Measurements from ENCODE around the gene AKAP10. TPM values are rescaled to one million over a fixed set of nuclear protein-coding genes. Genes with fewer than 3 reads are reported as not detected.

The AKAP10 gene
- total RNA-seq, 1 donor from 2014 or later: 29.8 TPM

DNA sequence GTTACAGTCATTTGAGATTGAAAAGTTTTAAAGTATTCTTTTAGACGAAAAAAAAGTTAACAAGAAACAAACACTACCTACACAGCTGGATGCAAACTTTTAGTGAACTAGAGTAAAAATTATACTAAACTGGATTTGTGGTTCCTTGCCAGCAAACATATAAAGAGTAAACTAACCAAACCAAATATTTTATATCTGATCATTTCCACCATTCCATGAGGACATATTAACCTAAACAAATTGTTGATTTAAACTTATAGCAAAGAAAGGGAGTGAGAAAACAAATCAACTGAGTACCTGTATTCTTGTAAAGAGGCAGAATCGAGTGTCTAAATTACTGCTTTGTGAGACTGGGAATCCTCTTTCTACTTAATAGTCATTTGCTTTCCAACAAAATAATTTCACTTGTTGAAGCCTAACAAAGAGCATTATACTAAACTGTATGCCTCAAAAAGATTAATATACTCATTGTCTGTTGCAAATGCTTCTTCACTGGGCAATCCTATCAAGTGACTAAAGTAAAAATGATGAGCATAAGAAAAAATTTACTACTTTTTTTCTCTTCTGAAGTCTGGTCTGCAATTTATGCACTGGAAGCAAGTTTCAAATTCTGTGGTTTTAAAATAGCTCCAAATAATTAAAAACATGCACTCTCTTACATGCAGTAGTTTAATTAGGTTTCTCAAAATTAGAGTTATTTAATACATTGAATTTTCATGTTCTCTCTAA lies 37.5 kb downstream of the AKAP10 start:
- TF ChIP-seq, protein P1, sequence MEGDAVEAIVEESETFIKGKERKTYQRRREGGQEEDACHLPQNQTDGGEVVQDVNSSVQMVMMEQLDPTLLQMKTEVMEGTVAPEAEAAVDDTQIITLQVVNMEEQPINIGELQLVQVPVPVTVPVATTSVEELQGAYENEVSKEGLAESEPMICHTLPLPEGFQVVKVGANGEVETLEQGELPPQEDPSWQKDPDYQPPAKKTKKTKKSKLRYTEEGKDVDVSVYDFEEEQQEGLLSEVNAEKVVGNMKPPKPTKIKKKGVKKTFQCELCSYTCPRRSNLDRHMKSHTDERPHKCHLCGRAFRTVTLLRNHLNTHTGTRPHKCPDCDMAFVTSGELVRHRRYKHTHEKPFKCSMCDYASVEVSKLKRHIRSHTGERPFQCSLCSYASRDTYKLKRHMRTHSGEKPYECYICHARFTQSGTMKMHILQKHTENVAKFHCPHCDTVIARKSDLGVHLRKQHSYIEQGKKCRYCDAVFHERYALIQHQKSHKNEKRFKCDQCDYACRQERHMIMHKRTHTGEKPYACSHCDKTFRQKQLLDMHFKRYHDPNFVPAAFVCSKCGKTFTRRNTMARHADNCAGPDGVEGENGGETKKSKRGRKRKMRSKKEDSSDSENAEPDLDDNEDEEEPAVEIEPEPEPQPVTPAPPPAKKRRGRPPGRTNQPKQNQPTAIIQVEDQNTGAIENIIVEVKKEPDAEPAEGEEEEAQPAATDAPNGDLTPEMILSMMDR (IDR thresholded peaks at IDR 0.05; ENCODE audit: partially characterized antibody, unreplicated experiment): no peak
- H3K4me3 Mint-ChIP-seq (ENCODE audit: unreplicated experiment): no peak overlapping the region
- H3K27me3 Mint-ChIP-seq (ENCODE audit: unreplicated experiment): no peaks in the 10 kb centered on the region
- H3K4me1 Mint-ChIP-seq (ENCODE audit: low read depth, unreplicated experiment): no peaks in the 10 kb centered on the region
- no peaks in the 10 kb centered on the region for H3K9me3 Mint-ChIP-seq (ENCODE audit: unreplicated experiment)
- no peak overlapping the region for H3K27ac Mint-ChIP-seq (ENCODE audit: unreplicated experiment)
- H3K36me3 Mint-ChIP-seq (ENCODE audit: unreplicated experiment): no peaks in the 10 kb centered on the region
- no peak for DNase-seq

DNA sequence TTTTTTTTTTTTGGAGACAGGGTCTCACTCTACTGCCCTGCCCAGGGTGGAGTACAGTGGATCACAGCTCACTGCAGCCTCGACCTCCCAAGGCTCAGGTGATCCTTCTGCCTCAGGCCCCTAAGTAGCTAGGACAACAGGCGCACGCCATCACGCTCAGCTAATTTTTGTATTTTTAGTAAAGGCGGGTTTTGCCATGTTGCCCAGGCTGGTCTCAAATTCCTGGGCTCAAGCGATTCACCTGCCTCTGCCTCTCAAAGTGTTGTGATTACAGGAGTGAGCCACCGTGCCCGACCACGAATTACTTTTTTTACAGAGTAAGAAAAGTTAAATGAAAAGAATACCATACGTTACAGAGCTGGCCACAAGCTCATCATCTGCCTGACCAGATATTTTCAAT lies 38.9 kb downstream of the AKAP10 start:
- Mint-ChIP-seq H3K4me3 (ENCODE audit: unreplicated experiment) (no peak overlapping the region), H3K9me3 (ENCODE audit: unreplicated experiment) (no peaks in the 10 kb centered on the region), H3K36me3 (ENCODE audit: unreplicated experiment) (no peaks in the 10 kb centered on the region), H3K4me1 (ENCODE audit: low read depth, unreplicated experiment) (no peaks in the 10 kb centered on the region), H3K27me3 (ENCODE audit: unreplicated experiment) (no peaks in the 10 kb centered on the region), H3K27ac (ENCODE audit: unreplicated experiment) (no peak overlapping the region)
- TF ChIP-seq, protein P1 (IDR thresholded peaks at IDR 0.05; ENCODE audit: partially characterized antibody, unreplicated experiment): no peak
- DNase-seq: no peak

GRCh38 chr17:19937522-19937921 lies 40.1 kb downstream of the AKAP10 start:
- H3K4me3 Mint-ChIP-seq (ENCODE audit: unreplicated experiment): no peak overlapping the region
- no peak for DNase-seq
- no peaks in the 10 kb centered on the region for H3K27me3 Mint-ChIP-seq (ENCODE audit: unreplicated experiment)
- H3K9me3 Mint-ChIP-seq (ENCODE audit: unreplicated experiment): no peaks in the 10 kb centered on the region
- no peaks in the 10 kb centered on the region for H3K4me1 Mint-ChIP-seq (ENCODE audit: low read depth, unreplicated experiment)
- TF ChIP-seq, protein P1 (IDR thresholded peaks at IDR 0.05; ENCODE audit: partially characterized antibody, unreplicated experiment): no peak
- no peak overlapping the region for H3K27ac Mint-ChIP-seq (ENCODE audit: unreplicated experiment)
- H3K36me3 Mint-ChIP-seq (ENCODE audit: unreplicated experiment): no peaks in the 10 kb centered on the region

DNA sequence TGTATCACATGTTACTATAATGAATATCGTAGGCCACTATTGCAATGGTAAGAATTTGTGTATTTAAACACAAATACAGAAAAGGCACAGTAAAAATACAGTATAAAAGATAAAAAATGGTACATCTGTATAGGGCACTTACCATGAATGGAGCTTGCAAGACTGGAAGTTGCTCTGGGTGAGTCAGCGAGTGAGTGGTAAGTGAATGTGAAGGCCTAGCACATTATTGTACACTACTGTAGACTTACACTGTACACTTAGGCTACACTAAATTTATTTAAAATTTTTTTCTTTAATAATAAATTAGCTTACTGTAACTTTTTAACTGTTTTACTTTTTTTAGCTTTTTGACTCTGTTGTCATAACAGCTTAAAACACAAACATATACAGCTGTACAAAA lies 42.5 kb downstream of the AKAP10 start:
- no peak for DNase-seq
- H3K27ac Mint-ChIP-seq (ENCODE audit: unreplicated experiment): no peak overlapping the region
- TF ChIP-seq, protein P1 (IDR thresholded peaks at IDR 0.05; ENCODE audit: partially characterized antibody, unreplicated experiment): no peak
- no peak overlapping the region for H3K4me3 Mint-ChIP-seq (ENCODE audit: unreplicated experiment)
- no peaks in the 10 kb centered on the region for H3K36me3 Mint-ChIP-seq (ENCODE audit: unreplicated experiment)
- H3K4me1 Mint-ChIP-seq (ENCODE audit: low read depth, unreplicated experiment): no peaks in the 10 kb centered on the region
- no peaks in the 10 kb centered on the region for H3K27me3 Mint-ChIP-seq (ENCODE audit: unreplicated experiment)
- H3K9me3 Mint-ChIP-seq (ENCODE audit: unreplicated experiment): no peaks in the 10 kb centered on the region

DNA sequence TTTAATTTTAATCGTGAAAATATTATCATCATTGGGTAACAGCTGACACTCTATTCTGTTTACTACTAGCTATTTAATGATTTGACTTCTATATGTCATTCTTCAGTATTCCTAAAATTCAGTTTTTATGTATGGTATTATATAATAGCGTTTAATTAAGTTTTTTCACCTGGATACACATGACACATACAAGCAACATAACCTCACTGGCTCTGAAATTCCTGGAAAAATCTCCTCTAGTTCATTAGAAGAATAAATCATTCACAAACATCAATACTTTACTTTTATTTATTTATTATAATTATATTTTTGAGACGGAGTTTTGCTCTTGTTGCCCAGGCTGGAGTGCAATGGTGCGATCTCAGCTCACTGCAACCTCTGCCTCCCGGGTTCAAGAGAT lies 44.0 kb downstream of the AKAP10 start:
- no peak overlapping the region for H3K4me3 Mint-ChIP-seq (ENCODE audit: unreplicated experiment)
- TF ChIP-seq, protein P1 (IDR thresholded peaks at IDR 0.05; ENCODE audit: partially characterized antibody, unreplicated experiment): no peak
- no peaks in the 10 kb centered on the region for H3K27me3 Mint-ChIP-seq (ENCODE audit: unreplicated experiment)
- no peaks in the 10 kb centered on the region for H3K9me3 Mint-ChIP-seq (ENCODE audit: unreplicated experiment)
- H3K36me3 Mint-ChIP-seq (ENCODE audit: unreplicated experiment): no peaks in the 10 kb centered on the region
- DNase-seq: no peak
- H3K4me1 Mint-ChIP-seq (ENCODE audit: low read depth, unreplicated experiment): no peaks in the 10 kb centered on the region
- H3K27ac Mint-ChIP-seq (ENCODE audit: unreplicated experiment): no peak overlapping the region

Data from glutamatergic neuron (in vitro differentiated cells).